GM21786 (cell line): ENCODE results near the gene CPXM1.

ENCODE experiments used
- ATAC-seq: cut with Tn5 transposase; IDR thresholded peaks from one replicate; pipeline ENCODE4 v1.9.1; 2021; ENCODE audit not compliant: unreplicated experiment

CPXM1 gene

GRCh38 chr20:2804041-2804828, 3.8 kb upstream of the CPXM1 start:
- no peak for ATAC-seq

DNA sequence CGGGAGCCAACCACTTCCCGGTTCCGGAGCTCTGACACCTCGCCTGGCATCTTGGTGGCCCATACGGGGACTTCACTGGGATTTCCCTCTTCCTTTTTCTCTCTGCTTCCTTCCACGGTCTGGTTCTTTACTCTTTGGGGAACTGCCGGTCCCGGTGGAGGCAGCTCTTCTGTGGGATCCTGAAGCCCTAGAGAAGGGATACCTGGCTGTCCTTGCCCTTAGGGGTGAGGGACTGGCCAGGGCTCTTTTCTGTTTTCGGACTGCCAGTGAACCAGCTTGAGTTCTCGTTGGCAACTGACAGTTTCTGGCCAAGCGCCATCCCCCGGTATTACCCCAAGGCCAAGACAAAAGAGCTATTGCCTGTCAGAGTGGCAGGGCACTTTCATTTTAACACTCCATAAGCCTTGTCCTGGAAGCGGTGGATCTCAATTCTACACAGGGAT, 880 bp upstream of the CPXM1 start:
- ATAC-seq: peak; percentile 5

DNA sequence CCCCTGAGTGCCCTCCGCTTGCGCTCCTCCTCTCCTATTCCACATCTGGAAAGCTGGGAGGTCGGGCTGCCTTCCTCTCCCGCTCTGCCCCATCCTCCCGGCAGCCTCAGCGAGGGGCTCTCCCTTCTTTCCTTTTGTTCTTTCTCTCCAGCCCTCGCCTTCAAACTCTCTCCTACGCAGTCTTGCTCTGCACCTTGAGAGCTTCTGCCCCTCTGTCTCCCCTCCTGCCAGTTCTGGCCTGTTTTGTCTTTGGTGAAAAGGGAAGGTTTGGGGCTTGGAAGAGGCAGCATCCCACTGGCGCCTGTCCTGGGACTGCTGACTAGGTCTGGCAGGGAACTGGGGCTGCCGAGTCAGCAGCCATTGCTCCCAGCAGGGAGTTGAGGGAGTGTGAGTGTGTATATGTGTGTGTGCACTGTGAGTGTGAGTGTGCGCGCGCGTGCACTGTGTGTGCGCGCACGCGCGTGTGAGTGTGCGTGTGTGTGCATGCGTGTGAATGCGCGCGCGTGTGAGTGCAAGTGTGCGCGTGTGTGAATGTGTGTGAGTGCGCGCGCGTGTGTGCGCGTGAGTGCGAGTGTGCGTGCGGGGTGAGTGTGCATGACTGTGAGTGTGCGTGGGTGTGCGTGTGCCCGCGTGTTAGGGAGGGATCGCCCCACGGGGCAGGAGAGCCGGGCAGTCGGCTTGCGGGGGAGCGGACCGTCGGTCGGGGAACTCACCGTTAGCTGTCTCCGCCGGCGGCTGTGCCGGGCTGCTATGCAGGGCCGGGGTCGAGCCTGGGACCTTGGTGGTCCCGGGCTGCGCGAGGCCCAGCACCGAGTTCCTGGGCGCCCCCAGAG, 523 bp downstream of the CPXM1 start:
- no peak for ATAC-seq

DNA sequence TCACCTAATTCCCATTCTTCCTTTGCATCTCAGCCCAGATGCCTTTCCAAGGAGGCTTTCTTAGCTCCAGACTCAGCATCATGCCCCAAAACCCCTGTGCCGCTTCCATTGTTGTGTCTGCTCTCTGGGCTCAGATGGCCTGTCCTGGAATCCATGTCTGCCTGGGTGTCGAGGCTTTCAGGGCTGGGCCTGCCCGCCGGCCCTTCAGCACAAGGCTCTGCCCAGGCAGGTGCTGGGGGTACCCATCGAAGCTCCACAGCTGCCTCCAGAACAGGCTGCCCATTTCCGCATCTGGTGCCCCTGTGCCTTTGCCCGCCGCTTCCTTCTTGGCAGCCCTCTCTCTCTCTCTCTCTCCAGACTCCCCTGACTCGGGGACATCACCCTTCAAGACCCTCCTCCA, 1.2 kb downstream of the CPXM1 start:
- no peak for ATAC-seq

DNA sequence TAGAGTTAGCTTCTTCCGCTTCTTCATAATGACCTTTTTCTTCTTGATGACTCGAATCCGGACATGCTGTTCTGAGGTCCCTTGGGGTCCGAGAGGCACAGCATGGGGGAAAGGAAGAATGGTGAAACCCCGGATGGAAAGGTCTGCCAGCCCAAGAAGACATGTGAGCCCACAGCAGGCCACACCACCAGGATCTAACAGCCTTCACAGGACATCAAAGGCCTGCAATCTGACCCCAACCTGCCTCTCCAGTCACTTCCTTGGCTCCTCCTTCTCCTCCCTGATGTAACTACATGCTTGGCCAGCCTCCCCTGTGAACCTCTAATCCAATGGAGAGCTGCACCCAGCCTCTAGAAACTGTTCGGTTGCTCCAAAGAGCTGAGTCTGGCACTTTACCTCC, 1.6 kb downstream of the CPXM1 start:
- no peak for ATAC-seq

GRCh38 chr20:2798095-2798805, 2.2 kb downstream of the CPXM1 start:
- no peak for ATAC-seq

GRCh38 chr20:2797136-2797983, 3.1 kb downstream of the CPXM1 start:
- ATAC-seq: no peak

- ATAC-seq: no peak
Observed at GRCh38 chr20:2796011-2796660, 4.3 kb downstream of the CPXM1 start.

- ATAC-seq: no peak
Observed at GRCh38 chr20:2795451-2795850, 5.0 kb downstream of the CPXM1 start.

- ATAC-seq: no peak
Observed at GRCh38 chr20:2794866-2795447, 5.5 kb downstream of the CPXM1 start.

DNA sequence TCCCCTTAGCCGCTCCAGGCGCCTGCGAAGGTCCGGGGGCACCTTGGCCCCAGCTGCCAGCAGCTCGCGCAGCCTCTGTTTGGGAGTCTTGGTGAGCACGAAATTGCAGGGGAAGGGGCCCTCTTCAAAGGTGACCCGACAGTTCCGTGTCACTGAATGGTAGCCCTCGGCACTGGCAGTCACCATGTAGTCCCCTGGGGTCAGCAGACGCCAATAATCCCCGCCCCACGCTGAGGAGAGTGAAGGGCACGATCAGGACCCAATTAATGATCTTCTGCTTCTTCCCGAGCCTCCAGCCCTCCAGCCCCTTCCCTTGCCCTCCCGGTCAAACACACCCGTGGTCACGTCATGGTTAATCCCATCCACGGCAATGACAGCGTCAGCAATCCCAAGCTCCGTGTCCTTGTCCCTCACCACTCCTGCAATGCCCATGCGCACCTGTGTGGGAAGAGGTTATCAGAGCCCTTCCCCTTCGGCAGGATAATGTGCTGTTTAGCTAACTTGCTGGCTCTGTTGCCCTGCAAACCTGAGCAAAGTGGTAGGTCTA, 6.2 kb downstream of the CPXM1 start:
- no peak for ATAC-seq

GRCh38 chr20:2793471-2793870, 7.0 kb downstream of the CPXM1 start:
- no peak for ATAC-seq

GRCh38 chr20:2783908-2784566, 16.4 kb downstream of the CPXM1 start:
- no peak for ATAC-seq

- no peak for ATAC-seq
Observed at GRCh38 chr20:2780948-2781347, 19.5 kb downstream of the CPXM1 start.

DNA sequence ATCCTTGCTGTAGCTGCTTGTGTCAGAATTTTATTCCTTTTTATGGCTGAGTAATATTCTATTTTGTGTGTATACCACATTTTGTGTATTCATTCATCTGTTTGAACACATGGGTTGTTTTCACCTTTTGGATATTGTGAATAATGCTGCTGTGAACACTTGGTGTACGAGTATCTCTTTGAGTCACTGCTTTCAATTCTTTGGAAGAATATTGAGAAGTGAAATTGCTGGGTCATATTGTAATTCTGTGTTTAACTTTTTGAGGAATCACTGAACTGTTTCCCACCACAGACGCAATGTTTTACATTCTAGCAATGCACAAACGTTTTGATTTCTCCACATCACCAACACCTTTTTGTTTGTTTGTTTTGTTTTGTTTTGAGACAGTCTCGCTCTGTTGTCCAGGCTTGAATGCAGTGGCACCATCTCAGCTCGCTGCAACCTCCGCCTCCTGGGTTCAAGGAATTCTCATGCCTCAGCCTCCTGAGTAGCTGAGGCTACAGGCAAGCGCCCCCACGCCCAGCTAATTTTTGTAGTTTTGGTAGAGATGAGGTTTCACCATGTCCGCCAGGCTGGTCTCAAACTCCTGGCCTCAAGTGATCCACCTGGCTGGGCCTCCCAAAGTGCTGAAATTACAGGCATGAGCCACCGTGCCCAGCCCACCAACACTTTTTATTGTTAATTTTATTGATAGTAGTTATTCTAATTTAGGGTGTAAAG, 21.7 kb downstream of the CPXM1 start:
- no peak for ATAC-seq

GRCh38 chr20:2775139-2775538, 25.3 kb downstream of the CPXM1 start:
- ATAC-seq: no peak

DNA sequence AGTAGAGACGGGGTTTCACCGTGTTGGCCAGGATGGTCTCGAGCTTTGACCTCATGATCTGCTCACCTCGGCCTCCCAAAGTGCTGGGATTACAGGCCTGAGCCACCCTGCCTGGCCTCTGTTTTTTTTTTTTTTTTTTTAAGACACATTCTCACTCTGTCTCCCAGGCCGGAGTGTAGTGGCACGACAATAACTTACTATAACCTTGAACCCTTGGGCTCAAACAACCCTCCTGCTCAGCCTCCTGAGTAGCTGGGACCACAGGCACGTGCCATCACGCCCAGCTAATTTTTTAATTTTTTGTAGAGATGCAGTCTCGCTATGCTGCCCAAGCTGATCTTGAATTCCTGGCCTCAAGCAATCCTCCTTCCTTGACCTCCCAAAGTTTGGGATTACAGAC, 26.6 kb downstream of the CPXM1 start:
- no peak for ATAC-seq

DNA sequence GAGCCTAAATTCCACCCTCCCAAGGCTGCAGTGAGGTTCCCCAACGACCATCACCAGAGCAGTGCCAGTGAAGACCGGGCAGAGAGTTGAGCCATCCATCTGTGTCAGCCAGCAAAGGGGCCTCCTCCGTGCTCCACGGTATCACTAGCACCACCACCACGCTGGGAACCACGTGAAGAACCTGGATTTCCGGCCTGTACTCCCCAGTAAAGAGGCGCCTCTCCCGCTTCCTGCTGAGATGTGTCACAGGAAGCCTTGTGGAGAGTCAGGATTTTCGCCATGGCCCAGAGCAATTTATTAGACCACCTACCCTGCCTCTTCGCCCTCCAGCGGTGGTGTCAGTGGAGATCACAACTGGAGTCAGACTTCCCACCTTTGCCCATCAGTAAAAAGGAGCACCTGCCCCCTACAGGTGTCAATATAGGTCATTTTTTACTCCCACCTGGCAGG, 28.8 kb downstream of the CPXM1 start:
- no peak for ATAC-seq
